ENCODE measurements around the gene TNS1.

GRCh38 chr2:217929757-217930707 lies 72.8 kb downstream of the TNS1 start:
- peak in 1 of 2 donors; percentile 38 for TF ChIP-seq POLR2A (IDR thresholded peaks at IDR 0.05)
- TF ChIP-seq, protein P1, sequence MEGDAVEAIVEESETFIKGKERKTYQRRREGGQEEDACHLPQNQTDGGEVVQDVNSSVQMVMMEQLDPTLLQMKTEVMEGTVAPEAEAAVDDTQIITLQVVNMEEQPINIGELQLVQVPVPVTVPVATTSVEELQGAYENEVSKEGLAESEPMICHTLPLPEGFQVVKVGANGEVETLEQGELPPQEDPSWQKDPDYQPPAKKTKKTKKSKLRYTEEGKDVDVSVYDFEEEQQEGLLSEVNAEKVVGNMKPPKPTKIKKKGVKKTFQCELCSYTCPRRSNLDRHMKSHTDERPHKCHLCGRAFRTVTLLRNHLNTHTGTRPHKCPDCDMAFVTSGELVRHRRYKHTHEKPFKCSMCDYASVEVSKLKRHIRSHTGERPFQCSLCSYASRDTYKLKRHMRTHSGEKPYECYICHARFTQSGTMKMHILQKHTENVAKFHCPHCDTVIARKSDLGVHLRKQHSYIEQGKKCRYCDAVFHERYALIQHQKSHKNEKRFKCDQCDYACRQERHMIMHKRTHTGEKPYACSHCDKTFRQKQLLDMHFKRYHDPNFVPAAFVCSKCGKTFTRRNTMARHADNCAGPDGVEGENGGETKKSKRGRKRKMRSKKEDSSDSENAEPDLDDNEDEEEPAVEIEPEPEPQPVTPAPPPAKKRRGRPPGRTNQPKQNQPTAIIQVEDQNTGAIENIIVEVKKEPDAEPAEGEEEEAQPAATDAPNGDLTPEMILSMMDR (IDR thresholded peaks at IDR 0.05) = no peak

Data from thyroid gland (tissue), 4 donors.